Measurements from ENCODE around the gene TUBB4A. TPM values are rescaled to one million over a fixed set of nuclear protein-coding genes. Genes with fewer than 3 reads are reported as not detected.

TUBB4A gene
- total RNA-seq, 1 donor from 2014 or later = 2.4 TPM

GRCh38 chr19:6500837-6501739, 1.0 kb downstream of the TUBB4A start:
- no peaks in the 10 kb centered on the region for H3K79me2 ChIP-seq (ENCODE audit: low read depth)
- H3K4me1 ChIP-seq = peaks cover 7% of the 10 kb centered on the region
- Mint-ChIP-seq H3K36me3 (no peaks in the 10 kb centered on the region), H3K27ac (peak overlapping the region; percentile 28), H3K27me3 (ENCODE audit: insufficient read depth, low read depth) (peaks cover 34% of the 10 kb centered on the region), H3K4me3 (peak overlapping the region; percentile 82), H3K9me3 (peaks cover 2% of the 10 kb centered on the region), H3K4me1 (peaks cover 5% of the 10 kb centered on the region)
- DNase-seq (ENCODE audit: low spot score) = no peak
- H3K9me3 ChIP-seq (ENCODE audit: low read depth) = no peaks in the 10 kb centered on the region
- H3K27ac ChIP-seq = no peak overlapping the region
- no peak overlapping the region for H3K9ac ChIP-seq
- H2AFZ ChIP-seq (replicated peaks) = peak overlapping the region; percentile 92
- TF ChIP-seq CTCF (IDR thresholded peaks at IDR 0.05) (no peak), EZH2 (IDR thresholded peaks at IDR 0.05) (no peak), EZH2phosphoT487 (IDR thresholded peaks at IDR 0.05) (no peak)
- no peaks in the 10 kb centered on the region for H3K36me3 ChIP-seq
- H3K4me2 ChIP-seq = peak overlapping the region; percentile 99
- H3K4me3 ChIP-seq = peak overlapping the region; percentile 95
- H4K20me1 ChIP-seq (ENCODE audit: low read depth) = no peaks in the 10 kb centered on the region
- peaks cover 27% of the 10 kb centered on the region for H3K27me3 ChIP-seq
- H3F3A ChIP-seq (ENCODE audit: low read depth) = no peaks in the 10 kb centered on the region

- Histone ChIP-seq H3K79me2 (ENCODE audit: low read depth) (no peaks in the 10 kb centered on the region), H3K4me3 (no peak overlapping the region), H3K9ac (no peak overlapping the region), H2AFZ (replicated peaks) (no peak overlapping the region), H3K36me3 (no peaks in the 10 kb centered on the region), H4K20me1 (ENCODE audit: low read depth) (no peaks in the 10 kb centered on the region), H3F3A (ENCODE audit: low read depth) (no peaks in the 10 kb centered on the region), H3K27ac (no peak overlapping the region), H3K4me1 (peaks cover 7% of the 10 kb centered on the region), H3K27me3 (peaks cover 27% of the 10 kb centered on the region), H3K9me3 (ENCODE audit: low read depth) (no peaks in the 10 kb centered on the region), H3K4me2 (no peak overlapping the region)
- DNase-seq (ENCODE audit: low spot score) = no peak
- no peak for TF ChIP-seq CTCF (IDR thresholded peaks at IDR 0.05)
- no peak for TF ChIP-seq EZH2 (IDR thresholded peaks at IDR 0.05)
- no peak for TF ChIP-seq EZH2phosphoT487 (IDR thresholded peaks at IDR 0.05)
- Mint-ChIP-seq H3K4me1 (peaks cover 5% of the 10 kb centered on the region), H3K36me3 (no peaks in the 10 kb centered on the region), H3K27ac (no peak overlapping the region), H3K9me3 (peaks cover 2% of the 10 kb centered on the region), H3K27me3 (ENCODE audit: insufficient read depth, low read depth) (peaks cover 32% of the 10 kb centered on the region), H3K4me3 (no peak overlapping the region)
Observed at GRCh38 chr19:6499052-6499790, 2.9 kb downstream of the TUBB4A start.

- Histone ChIP-seq H3K4me3 (no peak overlapping the region), H4K20me1 (ENCODE audit: low read depth) (no peaks in the 10 kb centered on the region), H2AFZ (replicated peaks) (no peak overlapping the region), H3K9me3 (ENCODE audit: low read depth) (no peaks in the 10 kb centered on the region), H3F3A (ENCODE audit: low read depth) (no peaks in the 10 kb centered on the region), H3K4me2 (no peak overlapping the region), H3K9ac (no peak overlapping the region), H3K36me3 (no peaks in the 10 kb centered on the region), H3K4me1 (peaks cover 7% of the 10 kb centered on the region), H3K79me2 (ENCODE audit: low read depth) (no peaks in the 10 kb centered on the region), H3K27ac (no peak overlapping the region), H3K27me3 (peaks cover 27% of the 10 kb centered on the region)
- Mint-ChIP-seq H3K36me3 (no peaks in the 10 kb centered on the region), H3K27me3 (ENCODE audit: insufficient read depth, low read depth) (peaks cover 33% of the 10 kb centered on the region), H3K9me3 (no peaks in the 10 kb centered on the region), H3K27ac (peak overlapping the region; percentile 91), H3K4me1 (peaks cover 5% of the 10 kb centered on the region), H3K4me3 (no peak overlapping the region)
- TF ChIP-seq EZH2 (IDR thresholded peaks at IDR 0.05) (no peak), CTCF (IDR thresholded peaks at IDR 0.05) (no peak), EZH2phosphoT487 (IDR thresholded peaks at IDR 0.05) (no peak)
- no peak for DNase-seq (ENCODE audit: low spot score)
Observed at GRCh38 chr19:6498294-6499036, 3.6 kb downstream of the TUBB4A start.
